SK-N-SH (cell line): ENCODE results near the gene TSPAN8. TPM values are rescaled to one million over a fixed set of nuclear protein-coding genes. Genes with fewer than 3 reads are reported as not detected.

Experiments
- CTCF ChIA-PET: fragments of 300-600, 350-600 bp; formaldehyde crosslinking; extraction: SDS; loops from one replicate; lab custom pipeline; 2021; lab: Yijun Ruan, JAX
- POLR2A ChIA-PET: fragments of 350-600 bp; sonication (Branson Sonifier 250); formaldehyde crosslinking; extraction: SDS; loops from one replicate; lab custom pipeline; 2020; ENCODE audit warnings: antibody characterized with exemption, inconsistent platforms; lab: Yijun Ruan, JAX
- DNase-seq: peaks from one replicate; pipeline ENCODE4 v3.0.0; 2012
- H2AFZ ChIP-seq: fragments of 200-600 bp; sonication (generic); 2 replicates; pipeline ENCODE4 v1.8.1; 2016; ENCODE audit warnings: antibody characterized with exemption, mild to moderate bottlenecking, low read depth
- H3F3A ChIP-seq: fragments of 200-600 bp; sonication (generic); replicated peaks from 2 replicates; pipeline ENCODE3; 2016; ENCODE audit warnings: antibody characterized with exemption, mild to moderate bottlenecking; ENCODE audit not compliant: insufficient read depth
- H3K27ac ChIP-seq, 2 experiments: fragments of 200-500 bp in 1 of 2; fragments of 200-600 bp in 1 of 2; sonication (Bioruptor generic) in 1 of 2; sonication (generic), shearing (Covaris generic) in 1 of 2; 2 replicates each; pipeline versions ENCODE4 v1.5.1 to v1.6.1; 2014 to 2016; ENCODE audit warnings: low read depth in 2 of 2, inconsistent platforms in 1 of 2, low read length in 1 of 2, mild to moderate bottlenecking in 1 of 2, mixed read lengths in 1 of 2
- H3K27me3 ChIP-seq: fragments of 200-600 bp; sonication (generic), shearing (Covaris generic); 2 replicates; pipeline ENCODE4 v1.6.1; 2016; ENCODE audit warnings: mixed run types; ENCODE audit not compliant: insufficient read depth
- H3K36me3 ChIP-seq, 2 experiments: fragments of 200-500 bp in 1 of 2; fragments of 200-600 bp in 1 of 2; sonication (Bioruptor generic) in 1 of 2; sonication (generic) in 1 of 2; replicated peaks in 1 of 2; 2 replicates each; pipeline versions ENCODE3 to v1.5.1; 2014 to 2016; ENCODE audit warnings: low read length in 1 of 2, mild to moderate bottlenecking in 1 of 2; ENCODE audit not compliant: insufficient read depth in 2 of 2, control insufficient read depth in 1 of 2
- H3K4me1 ChIP-seq, 2 experiments: fragments of 200-500 bp in 1 of 2; fragments of 200-600 bp in 1 of 2; sonication (Bioruptor generic) in 1 of 2; sonication (generic), shearing (Covaris generic) in 1 of 2; 2 replicates each; pipeline versions ENCODE4 v1.5.1 to v1.6.1; 2014 to 2016; ENCODE audit warnings: low read depth in 1 of 2, low read length in 1 of 2, mixed run types in 1 of 2; ENCODE audit not compliant: insufficient read depth in 2 of 2, control insufficient read depth in 1 of 2
- H3K4me2 ChIP-seq: fragments of 200-600 bp; sonication (generic), shearing (Covaris generic); 2 replicates; pipeline ENCODE4 v1.6.1; 2017; ENCODE audit warnings: mixed run types
- H3K4me3 ChIP-seq, 2 experiments: fragments of 200-500 bp in 1 of 2; fragments of 200-600 bp in 1 of 2; sonication (Bioruptor generic) in 1 of 2; sonication (generic), shearing (Covaris generic) in 1 of 2; 2 replicates each; pipeline versions ENCODE4 v1.5.1 to v1.8.1; 2014 to 2016; ENCODE audit warnings: low read depth in 2 of 2, inconsistent platforms in 1 of 2, low read length in 1 of 2, mild to moderate bottlenecking in 1 of 2, mixed read lengths in 1 of 2, moderate library complexity in 1 of 2
- H3K79me2 ChIP-seq: fragments of 200-600 bp; sonication (generic); 2 replicates; pipeline ENCODE4 v1.8.1; 2017; ENCODE audit warnings: mild to moderate bottlenecking; ENCODE audit not compliant: insufficient read depth
- H3K9ac ChIP-seq: fragments of 200-600 bp; sonication (generic); 2 replicates; pipeline ENCODE4 v1.6.1; 2017; ENCODE audit warnings: mixed run types
- H3K9me2 ChIP-seq: fragments of 200-600 bp; sonication (generic); 2 replicates; pipeline ENCODE4 v1.6.1; 2017; ENCODE audit warnings: mixed run types
- H3K9me3 ChIP-seq: fragments of 200-600 bp; sonication (generic); 2 replicates; pipeline ENCODE4 v1.6.1; 2017; ENCODE audit warnings: mixed run types, mild to moderate bottlenecking, moderate library complexity
- H4K20me1 ChIP-seq: fragments of 200-600 bp; sonication (generic); 2 replicates; pipeline ENCODE4 v1.6.1; 2017; ENCODE audit warnings: mild to moderate bottlenecking, mixed run types; ENCODE audit not compliant: insufficient read depth
- CHD2 ChIP-seq: fragments of 150-350 bp; IDR thresholded peaks from 2 replicates; pipeline ENCODE4 v1.6.1; 2018; ENCODE audit warnings: low read length; ENCODE audit not compliant: partially characterized antibody
- ELF1 ChIP-seq: IDR thresholded peaks from 2 replicates; pipeline ENCODE4 v1.4.0; 2012
- EZH2phosphoT487 ChIP-seq: fragments of 200-600 bp; sonication (generic); IDR thresholded peaks from 2 replicates; pipeline ENCODE4 v1.6.1; 2017; ENCODE audit warnings: low read depth, mixed run types, mild to moderate bottlenecking, antibody characterized with exemption, moderate library complexity, borderline replicate concordance
- FOXJ3 ChIP-seq: sonication (generic); formaldehyde crosslinking; IDR thresholded peaks from 2 replicates; pipeline ENCODE4 v1.5.1; 2020; ENCODE audit warnings: mild to moderate bottlenecking, missing genetic modification reagents
- FOXM1 ChIP-seq: IDR thresholded peaks from 2 replicates; pipeline ENCODE4 v1.4.0; 2012; ENCODE audit warnings: low read depth, mild to moderate bottlenecking
- GABPA ChIP-seq: IDR thresholded peaks from 2 replicates; pipeline ENCODE4 v1.4.0; 2012; ENCODE audit warnings: low read depth, mild to moderate bottlenecking
- GATA2 ChIP-seq: sonication (generic); formaldehyde crosslinking; IDR thresholded peaks from 2 replicates; pipeline ENCODE4 v1.5.0; 2020; ENCODE audit warnings: mild to moderate bottlenecking, missing genetic modification reagents
- IRF3 ChIP-seq: fragments of 150-350 bp; IDR thresholded peaks from 2 replicates; pipeline ENCODE4 v1.6.1; 2016; ENCODE audit warnings: mild to moderate bottlenecking, low read depth, low read length
- JUND ChIP-seq: IDR thresholded peaks from 2 replicates; pipeline ENCODE4 v1.4.0; 2012
- MAX ChIP-seq: IDR thresholded peaks from 2 replicates; pipeline ENCODE4 v1.4.0; 2012; ENCODE audit warnings: low read depth
- NRF1 ChIP-seq: IDR thresholded peaks from 2 replicates; pipeline ENCODE4 v1.6.1; 2012; ENCODE audit warnings: low read depth, mild to moderate bottlenecking, low read length
- PBX3 ChIP-seq: IDR thresholded peaks from 2 replicates; pipeline ENCODE4; 2012
- POLR2AphosphoS5 ChIP-seq: IDR thresholded peaks from 2 replicates; pipeline ENCODE4 v1.6.1; 2012; ENCODE audit warnings: low read depth, low read length
- RAD21 ChIP-seq: IDR thresholded peaks from 2 replicates; pipeline ENCODE4 v1.6.1; 2012; ENCODE audit warnings: mild to moderate bottlenecking, low read length
- RCOR1 ChIP-seq: fragments of 150-350 bp; IDR thresholded peaks from 2 replicates; pipeline ENCODE4 v1.6.1; 2017; ENCODE audit warnings: antibody characterized with exemption, low read length
- REST ChIP-seq: IDR thresholded peaks from 2 replicates; pipeline ENCODE4 v1.6.1; 2012; ENCODE audit warnings: mild to moderate bottlenecking, low read depth, low read length, moderate library complexity
- RFX5 ChIP-seq: IDR thresholded peaks from 2 replicates; pipeline ENCODE4 v1.6.1; 2012; ENCODE audit warnings: mild to moderate bottlenecking, improper control_type of control experiment, low read length
- SMC3 ChIP-seq: IDR thresholded peaks from 2 replicates; pipeline ENCODE4 v1.6.1; 2012; ENCODE audit warnings: low read depth, low read length, improper control_type of control experiment
- TCF12 ChIP-seq: IDR thresholded peaks from 2 replicates; pipeline ENCODE4 v1.4.0; 2012
- YY1 ChIP-seq: IDR thresholded peaks from 2 replicates; pipeline ENCODE4 v1.4.0; 2012; ENCODE audit warnings: low read depth, mild to moderate bottlenecking
- WGBS: methylation state at CpG from one replicate; pipeline ENCODE4 v1.1.6; 2017; ENCODE audit warnings: low lambda C conversion rate; 5-methylcytosine and 5-hydroxymethylcytosine counted together
- polyA plus RNA-seq, 3 experiments: library from polyadenylated mRNA; depleted of rRNA; stranded (reverse); fragments of >200 nt; gene quantifications; 2 replicates each; pipeline ENCODE4 v1.2.3, GENCODE V29; 2012

TSPAN8 gene
- polyA plus RNA-seq, 1 of the 3 experiments (the other 2 are of a cell fraction): 0.31 TPM

GRCh38 chr12:71161591-71161990 lies 3.8 kb upstream of the TSPAN8 start:
- Histone ChIP-seq H4K20me1 (no peaks in the 10 kb centered on the region), H3K4me2 (no peak overlapping the region), H3K9me3 (no peaks in the 10 kb centered on the region), H3K9me2 (no peaks in the 10 kb centered on the region), H3K27me3 (no peaks in the 10 kb centered on the region), H3K27ac (no peak overlapping the region), H2AFZ (no peak overlapping the region), H3F3A (no peaks in the 10 kb centered on the region), H3K4me3 (no peak overlapping the region), H3K79me2 (no peaks in the 10 kb centered on the region), H3K4me1 (peaks cover 5 to 6% of the 10 kb centered on the region in 2 experiments; a peak in 3 of 4 replicates), H3K9ac (no peak overlapping the region), H3K36me3 (no peaks in the 10 kb centered on the region)
- TF ChIP-seq RCOR1 (no peak), RFX5 (no peak), REST (no peak), JUND (no peak), POLR2AphosphoS5 (no peak), GATA2 (no peak), GABPA (no peak), CHD2 (no peak), YY1 (no peak), FOXM1 (no peak), FOXJ3 (CRISPR knock-in tag) (no peak), MAX (no peak), SMC3 (no peak), ELF1 (no peak), EZH2phosphoT487 (no peak), PBX3 (no peak), TCF12 (no peak), RAD21 (no peak), NRF1 (no peak), IRF3 (no peak)
- no peak for DNase-seq
- ChIA-PET CTCF (no interaction called here), POLR2A (no interaction called here)
- WGBS: 33% methylated on average over 1 of the region's 1 CpG
